ENCODE results near the gene CLDN8. TPM values are rescaled to one million over a fixed set of nuclear protein-coding genes. Genes with fewer than 3 reads are reported as not detected.

The CLDN8 gene
- total and polyA plus RNA-seq, 10 of the 15 experiments (the other 5 are each of a cell fraction or from before 2014, with no cell fraction given): not detected

- ChIA-PET SMC1A (ENCODE audit: uncharacterized antibody, unreplicated experiment) (no interaction called here), POLR2A (no interaction called here), RAD21 (ENCODE audit: unreplicated experiment) (no interaction called here), CTCF (no interaction called here)
- Histone ChIP-seq H2AFZ (ENCODE audit: control insufficient read depth, low read depth, low read length) (no peak overlapping the region), H4K20me1 (ENCODE audit: control insufficient read depth, insufficient read depth) (no peaks in the 10 kb centered on the region), H3K4me1 (ENCODE audit: control insufficient read depth, insufficient read depth, low read length) (no peaks in the 10 kb centered on the region), H3K36me3 (ENCODE audit: control insufficient read depth in 2 of 2, insufficient read depth in 2 of 2, low read length in 1 of 2) (no peaks in the 10 kb centered on the region), H3K79me2 (ENCODE audit: control insufficient read depth, insufficient read depth, low read length) (no peaks in the 10 kb centered on the region), H3K4me3 (no peak overlapping the region), H3K27ac (ENCODE audit: control insufficient read depth, insufficient read depth) (no peak overlapping the region), H3K27me3 (replicated peaks in 1 of 2; ENCODE audit: control insufficient read depth in 2 of 2, insufficient read depth in 2 of 2, low read length in 1 of 2) (no peaks in the 10 kb centered on the region), H3K4me2 (ENCODE audit: control insufficient read depth, insufficient read depth) (no peak overlapping the region), H3K9me3 (replicated peaks; ENCODE audit: control insufficient read depth, insufficient read depth, low read length) (no peaks in the 10 kb centered on the region), H3K9ac (ENCODE audit: control insufficient read depth, insufficient read depth, low read length) (no peak overlapping the region)
- intact Hi-C loops (cut with micrococcal nuclease; ENCODE audit: unreplicated experiment): no loop called here
- in situ Hi-C loops (cut with MboI): loop anchor here (10.0 kb wide), 1 partner anchor 59 kb away; no protein-coding TSS in a partner anchor
- TF ChIP-seq ZBTB11 (CRISPR knock-in tag; IDR thresholded peaks at IDR 0.05) (no peak), SIN3A (IDR thresholded peaks at IDR 0.05; ENCODE audit: low read depth, low read length) (no peak), YY1 (IDR thresholded peaks at IDR 0.05; ENCODE audit: low read depth, low read length) (no peak), ZNF274 (IDR thresholded peaks at IDR 0.05; ENCODE audit: insufficient read depth, insufficient read length) (no peak), SMAD5 (IDR thresholded peaks at IDR 0.05; ENCODE audit: low read depth) (no peak), ZNF24 (IDR thresholded peaks at IDR 0.05) (no peak), PML (IDR thresholded peaks at IDR 0.05; ENCODE audit: low read length) (no peak), IRF5 (IDR thresholded peaks at IDR 0.05; ENCODE audit: borderline replicate concordance) (no peak), KDM1A (IDR thresholded peaks at IDR 0.05; ENCODE audit: borderline replicate concordance) (no peak), ATF3 (IDR thresholded peaks at IDR 0.05; ENCODE audit: borderline replicate concordance, extremely low read depth, low read depth, low read length) (no peak), ZBED1 (IDR thresholded peaks at IDR 0.05; ENCODE audit: borderline replicate concordance) (no peak), SP1 (IDR thresholded peaks at IDR 0.05; ENCODE audit: low read depth, low read length) (no peak)
- no TSS peak for BruUV-seq (replicated peaks)
- ATAC-seq: no peak
- FAIRE-seq: no peak
- WGBS (ENCODE audit: insufficient coverage, insufficient replicate concordance, low lambda C conversion rate, missing lambda C conversion rate): 50% methylated on average over 4 of the region's 4 CpGs
- no peak for DNase-seq (ENCODE audit: low read depth, low spot score)
Measured at GRCh38 chr21:30256100-30256499, 40.2 kb upstream of the CLDN8 start.
